ENCODE results near the gene KCNE4.

DNA sequence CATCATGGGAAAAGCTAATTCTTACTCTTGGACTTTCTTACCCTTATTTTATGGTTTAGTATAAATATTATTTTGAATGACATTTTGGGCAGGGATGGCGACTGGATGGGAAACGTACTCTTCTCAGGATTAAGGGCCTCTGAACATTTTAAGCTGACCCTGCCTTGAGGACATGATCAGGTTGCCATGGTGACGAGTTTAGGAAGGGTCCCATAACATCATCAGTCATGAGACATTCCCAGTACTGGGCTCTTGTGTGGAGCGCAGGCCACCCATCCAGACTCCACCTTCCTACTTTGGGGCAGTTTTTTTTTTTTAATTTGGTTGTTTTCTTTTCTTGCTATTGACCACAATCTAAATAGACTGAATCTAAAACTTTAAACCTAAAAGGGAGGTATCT lies 40.7 kb downstream of the KCNE4 start:
- TF ChIP-seq, protein P1, sequence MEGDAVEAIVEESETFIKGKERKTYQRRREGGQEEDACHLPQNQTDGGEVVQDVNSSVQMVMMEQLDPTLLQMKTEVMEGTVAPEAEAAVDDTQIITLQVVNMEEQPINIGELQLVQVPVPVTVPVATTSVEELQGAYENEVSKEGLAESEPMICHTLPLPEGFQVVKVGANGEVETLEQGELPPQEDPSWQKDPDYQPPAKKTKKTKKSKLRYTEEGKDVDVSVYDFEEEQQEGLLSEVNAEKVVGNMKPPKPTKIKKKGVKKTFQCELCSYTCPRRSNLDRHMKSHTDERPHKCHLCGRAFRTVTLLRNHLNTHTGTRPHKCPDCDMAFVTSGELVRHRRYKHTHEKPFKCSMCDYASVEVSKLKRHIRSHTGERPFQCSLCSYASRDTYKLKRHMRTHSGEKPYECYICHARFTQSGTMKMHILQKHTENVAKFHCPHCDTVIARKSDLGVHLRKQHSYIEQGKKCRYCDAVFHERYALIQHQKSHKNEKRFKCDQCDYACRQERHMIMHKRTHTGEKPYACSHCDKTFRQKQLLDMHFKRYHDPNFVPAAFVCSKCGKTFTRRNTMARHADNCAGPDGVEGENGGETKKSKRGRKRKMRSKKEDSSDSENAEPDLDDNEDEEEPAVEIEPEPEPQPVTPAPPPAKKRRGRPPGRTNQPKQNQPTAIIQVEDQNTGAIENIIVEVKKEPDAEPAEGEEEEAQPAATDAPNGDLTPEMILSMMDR (conservative IDR thresholded peaks at IDR 0.05 in 1 of 2, IDR thresholded peaks at IDR 0.05 in 1 of 2; ENCODE audit: low read depth in 1 of 2, low read length in 2 of 2) = no peak
- no peak for TF ChIP-seq EZH2 (IDR thresholded peaks at IDR 0.05; ENCODE audit: low read length, missing control alignments)

Data from fibroblast of lung (primary cell).